22Rv1 (cell line): ENCODE results near the gene ASPSCR1.

Experiments used
- ZFX ChIP-seq: fragments of 450-650 bp; IDR thresholded peaks from 2 replicates; pipeline ENCODE4 v1.6.1; 2017; ENCODE audit warnings: antibody characterized with exemption, borderline replicate concordance
- TF ChIP-seq, protein P1 (sequence below): fragments of 450-650 bp; IDR thresholded peaks from 2 replicates; pipeline ENCODE4 v1.5.1; 2017; ENCODE audit warnings: mild to moderate bottlenecking

DNA sequence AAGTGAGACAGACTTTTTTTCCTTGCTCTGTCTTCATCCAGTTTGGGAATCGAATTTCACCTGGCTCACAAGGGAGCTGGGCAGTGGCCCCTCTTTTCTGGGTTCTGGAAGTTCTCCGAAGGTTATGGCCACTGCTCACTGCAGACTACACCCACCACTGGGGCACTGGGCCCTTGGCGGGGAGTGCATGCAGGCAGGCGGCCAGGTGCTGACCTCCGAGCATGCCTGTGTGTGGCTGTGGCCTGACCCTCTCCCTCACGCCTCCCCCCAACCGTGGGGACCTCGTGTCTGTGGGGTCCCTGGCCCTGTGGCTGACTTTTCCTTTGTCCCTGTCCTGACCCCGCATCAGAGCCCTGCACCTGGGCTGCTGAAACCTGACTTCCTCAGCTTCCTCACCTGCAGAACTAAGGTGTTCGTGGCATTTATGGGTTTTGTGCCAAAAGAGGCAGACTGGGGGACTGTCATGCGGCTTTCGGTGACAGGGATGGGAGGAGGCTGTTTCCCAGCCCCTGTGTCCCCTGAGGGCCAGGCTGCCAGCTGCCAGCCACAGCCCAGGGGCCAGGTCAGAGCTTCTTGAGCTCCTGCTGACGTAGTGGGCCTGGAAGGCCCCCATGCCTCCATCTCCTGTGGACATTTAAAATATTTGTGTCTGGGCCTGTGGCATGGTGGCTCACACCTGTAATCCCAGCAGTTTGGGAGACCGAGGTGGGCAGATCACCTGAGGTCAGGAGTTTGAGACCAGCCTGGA is 21.4 kb downstream of the ASPSCR1 start:
- TF ChIP-seq, protein P1, sequence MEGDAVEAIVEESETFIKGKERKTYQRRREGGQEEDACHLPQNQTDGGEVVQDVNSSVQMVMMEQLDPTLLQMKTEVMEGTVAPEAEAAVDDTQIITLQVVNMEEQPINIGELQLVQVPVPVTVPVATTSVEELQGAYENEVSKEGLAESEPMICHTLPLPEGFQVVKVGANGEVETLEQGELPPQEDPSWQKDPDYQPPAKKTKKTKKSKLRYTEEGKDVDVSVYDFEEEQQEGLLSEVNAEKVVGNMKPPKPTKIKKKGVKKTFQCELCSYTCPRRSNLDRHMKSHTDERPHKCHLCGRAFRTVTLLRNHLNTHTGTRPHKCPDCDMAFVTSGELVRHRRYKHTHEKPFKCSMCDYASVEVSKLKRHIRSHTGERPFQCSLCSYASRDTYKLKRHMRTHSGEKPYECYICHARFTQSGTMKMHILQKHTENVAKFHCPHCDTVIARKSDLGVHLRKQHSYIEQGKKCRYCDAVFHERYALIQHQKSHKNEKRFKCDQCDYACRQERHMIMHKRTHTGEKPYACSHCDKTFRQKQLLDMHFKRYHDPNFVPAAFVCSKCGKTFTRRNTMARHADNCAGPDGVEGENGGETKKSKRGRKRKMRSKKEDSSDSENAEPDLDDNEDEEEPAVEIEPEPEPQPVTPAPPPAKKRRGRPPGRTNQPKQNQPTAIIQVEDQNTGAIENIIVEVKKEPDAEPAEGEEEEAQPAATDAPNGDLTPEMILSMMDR = no peak
- no peak for TF ChIP-seq ZFX
